Fibroblast of skin of back (primary cell): ENCODE data around the gene F11.
"Not testable (repeated sequence)": the region's sequence is repeated elsewhere in the genome, so short reads cannot be mapped to it uniquely, and the experiment has no call there.

Experiments used
- DNase-seq: peaks from one replicate; pipeline ENCODE4 v3.0.0-alpha.2; 2013

F11 gene

DNA sequence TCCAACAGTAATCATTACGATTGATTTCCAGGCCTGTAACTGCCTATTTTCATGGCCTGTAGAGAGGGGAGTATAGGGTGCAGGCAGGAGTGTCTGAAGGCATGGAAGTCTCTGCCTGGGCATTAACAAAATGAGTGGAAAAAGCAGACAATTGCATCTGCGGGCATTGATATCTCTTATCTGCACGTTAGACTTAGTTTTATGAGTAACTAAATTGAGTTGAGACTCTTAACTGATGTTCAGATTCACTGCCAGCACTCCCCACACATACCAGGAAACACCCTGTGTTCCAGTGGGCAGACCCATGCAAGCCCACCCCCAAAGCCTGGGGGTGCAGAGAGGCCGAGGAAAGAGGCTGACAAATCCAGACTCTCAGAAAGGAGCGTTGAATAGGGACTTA is 33.3 kb downstream of the F11 start:
- DNase-seq = no peak

- DNase-seq = no peak
These were observed 34.8 kb downstream of the F11 start for GRCh38 chr4:186300659-186301390.

- DNase-seq = no peak
These were observed 38.2 kb downstream of the F11 start for GRCh38 chr4:186304216-186304615.

GRCh38 chr4:186304866-186305505 is 39.0 kb downstream of the F11 start:
- DNase-seq = peak; percentile 37

- no peak for DNase-seq
These were observed 41.5 kb downstream of the F11 start for GRCh38 chr4:186307497-186307896.

GRCh38 chr4:186307916-186308315 is 41.9 kb downstream of the F11 start:
- DNase-seq = no peak

GRCh38 chr4:186318481-186318880 is 52.5 kb downstream of the F11 start:
- no peak for DNase-seq

GRCh38 chr4:186324660-186325059 is 58.7 kb downstream of the F11 start:
- DNase-seq = not testable (repeated sequence)

DNA sequence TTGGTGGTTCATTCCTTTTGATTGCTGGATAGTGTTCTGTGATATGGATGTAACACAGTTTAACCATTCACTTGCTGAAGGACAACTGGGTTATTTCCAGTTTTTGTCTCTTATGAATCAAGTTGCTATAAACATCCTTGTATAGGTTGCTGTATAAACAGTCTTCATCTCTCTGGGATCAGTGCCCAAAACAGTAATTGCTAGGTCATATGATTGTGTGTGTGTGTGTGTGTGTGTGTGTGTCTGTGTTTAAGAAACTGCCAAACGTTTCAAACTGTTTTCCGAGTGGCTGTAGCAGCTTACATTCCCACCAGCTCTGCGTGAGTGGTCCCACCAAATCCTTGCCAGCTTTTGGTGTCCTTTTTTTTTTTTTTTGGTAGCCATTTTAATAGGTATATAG is 60.4 kb downstream of the F11 start:
- no peak for DNase-seq

DNA sequence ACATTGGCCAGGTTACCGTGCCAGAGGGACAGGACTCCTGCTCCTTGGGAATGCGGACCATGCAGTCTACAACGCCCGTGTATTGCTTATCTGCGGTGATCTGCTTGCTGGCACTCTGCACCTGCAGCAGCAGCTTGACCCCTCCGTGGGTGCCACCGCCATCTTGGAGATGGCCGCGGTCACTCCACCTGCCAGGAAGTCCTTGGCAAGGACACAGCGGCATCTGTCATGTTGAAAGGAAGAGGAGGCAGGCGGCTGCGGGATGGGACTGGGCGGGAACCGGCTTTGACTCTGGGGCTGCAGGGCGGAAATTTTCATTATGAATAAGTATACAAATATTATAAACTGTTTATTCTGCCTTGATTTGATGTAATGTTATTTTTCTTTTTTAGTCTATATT is 63.4 kb downstream of the F11 start:
- no peak for DNase-seq

- DNase-seq = no peak
These were observed 64.4 kb downstream of the F11 start for GRCh38 chr4:186330368-186330767.

DNA sequence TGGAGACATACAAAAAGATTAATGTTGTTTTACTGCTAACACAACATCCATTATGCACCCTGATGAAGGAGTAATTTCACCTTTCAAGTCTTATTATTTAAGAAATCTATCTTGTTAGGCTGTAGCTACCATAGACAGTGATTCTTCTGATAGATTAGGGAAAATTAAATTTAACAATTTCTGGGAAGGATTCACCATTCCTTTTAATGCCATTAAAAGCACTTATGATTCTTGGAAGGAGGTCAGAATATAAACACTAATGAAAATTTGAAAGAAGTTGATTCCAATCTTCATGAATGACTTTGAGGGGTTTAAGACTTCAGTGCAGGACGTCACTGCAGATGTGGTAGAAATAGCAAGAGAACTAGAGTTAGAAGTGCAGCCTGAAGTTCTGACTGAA is 69.8 kb downstream of the F11 start:
- DNase-seq = no peak
